GM12874 (cell line): ENCODE measurements around the gene MAMLD1.

Source experiments
- TF ChIP-seq, protein P1 (sequence below): IDR thresholded peaks from 2 replicates; pipeline ENCODE4 v1.5.1; 2011; ENCODE audit warnings: low read depth, mild to moderate bottlenecking, control low read depth, low read length, moderate library complexity; ENCODE audit not compliant: insufficient read depth

Gene MAMLD1

DNA sequence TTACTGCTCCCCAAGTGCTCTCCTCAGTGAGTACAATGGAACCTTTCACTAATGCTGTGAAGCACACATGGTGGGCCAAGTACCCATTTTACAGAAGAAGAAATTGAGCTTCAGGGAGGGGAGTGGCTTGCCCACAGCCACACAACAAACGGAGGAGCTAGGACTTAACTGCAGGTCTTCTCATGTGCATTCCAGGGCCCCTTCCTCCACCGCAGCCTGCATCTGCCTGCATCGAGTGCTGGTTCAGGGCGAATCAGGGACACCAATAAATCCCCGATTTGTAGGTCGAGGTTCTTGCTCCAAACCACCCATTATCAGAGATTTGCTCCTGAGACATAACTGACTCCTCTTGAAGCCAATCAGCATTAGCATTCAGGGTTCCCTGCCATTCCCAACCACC is 100.9 kb downstream of the MAMLD1 start:
- TF ChIP-seq, protein P1, sequence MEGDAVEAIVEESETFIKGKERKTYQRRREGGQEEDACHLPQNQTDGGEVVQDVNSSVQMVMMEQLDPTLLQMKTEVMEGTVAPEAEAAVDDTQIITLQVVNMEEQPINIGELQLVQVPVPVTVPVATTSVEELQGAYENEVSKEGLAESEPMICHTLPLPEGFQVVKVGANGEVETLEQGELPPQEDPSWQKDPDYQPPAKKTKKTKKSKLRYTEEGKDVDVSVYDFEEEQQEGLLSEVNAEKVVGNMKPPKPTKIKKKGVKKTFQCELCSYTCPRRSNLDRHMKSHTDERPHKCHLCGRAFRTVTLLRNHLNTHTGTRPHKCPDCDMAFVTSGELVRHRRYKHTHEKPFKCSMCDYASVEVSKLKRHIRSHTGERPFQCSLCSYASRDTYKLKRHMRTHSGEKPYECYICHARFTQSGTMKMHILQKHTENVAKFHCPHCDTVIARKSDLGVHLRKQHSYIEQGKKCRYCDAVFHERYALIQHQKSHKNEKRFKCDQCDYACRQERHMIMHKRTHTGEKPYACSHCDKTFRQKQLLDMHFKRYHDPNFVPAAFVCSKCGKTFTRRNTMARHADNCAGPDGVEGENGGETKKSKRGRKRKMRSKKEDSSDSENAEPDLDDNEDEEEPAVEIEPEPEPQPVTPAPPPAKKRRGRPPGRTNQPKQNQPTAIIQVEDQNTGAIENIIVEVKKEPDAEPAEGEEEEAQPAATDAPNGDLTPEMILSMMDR: no peak

DNA sequence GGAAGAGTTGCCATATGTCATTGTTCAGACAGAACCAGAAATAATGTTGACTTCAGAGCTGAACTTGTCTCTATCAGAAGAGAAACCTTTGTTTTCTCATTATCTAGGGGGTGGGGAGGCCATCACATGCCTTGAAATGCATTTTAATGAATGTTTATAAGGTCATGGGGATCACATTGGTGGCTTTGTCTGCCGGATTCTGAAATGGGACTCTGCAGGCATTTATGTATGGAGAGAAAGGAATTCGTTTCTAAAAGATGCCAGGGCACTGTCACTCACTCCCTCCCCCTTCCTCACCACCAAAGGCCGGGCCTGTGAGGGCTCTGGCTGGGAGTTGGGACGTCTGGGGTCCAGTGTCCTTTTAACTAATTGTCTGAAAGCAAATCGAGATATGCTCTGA is 102.2 kb downstream of the MAMLD1 start:
- TF ChIP-seq, protein P1: no peak

DNA sequence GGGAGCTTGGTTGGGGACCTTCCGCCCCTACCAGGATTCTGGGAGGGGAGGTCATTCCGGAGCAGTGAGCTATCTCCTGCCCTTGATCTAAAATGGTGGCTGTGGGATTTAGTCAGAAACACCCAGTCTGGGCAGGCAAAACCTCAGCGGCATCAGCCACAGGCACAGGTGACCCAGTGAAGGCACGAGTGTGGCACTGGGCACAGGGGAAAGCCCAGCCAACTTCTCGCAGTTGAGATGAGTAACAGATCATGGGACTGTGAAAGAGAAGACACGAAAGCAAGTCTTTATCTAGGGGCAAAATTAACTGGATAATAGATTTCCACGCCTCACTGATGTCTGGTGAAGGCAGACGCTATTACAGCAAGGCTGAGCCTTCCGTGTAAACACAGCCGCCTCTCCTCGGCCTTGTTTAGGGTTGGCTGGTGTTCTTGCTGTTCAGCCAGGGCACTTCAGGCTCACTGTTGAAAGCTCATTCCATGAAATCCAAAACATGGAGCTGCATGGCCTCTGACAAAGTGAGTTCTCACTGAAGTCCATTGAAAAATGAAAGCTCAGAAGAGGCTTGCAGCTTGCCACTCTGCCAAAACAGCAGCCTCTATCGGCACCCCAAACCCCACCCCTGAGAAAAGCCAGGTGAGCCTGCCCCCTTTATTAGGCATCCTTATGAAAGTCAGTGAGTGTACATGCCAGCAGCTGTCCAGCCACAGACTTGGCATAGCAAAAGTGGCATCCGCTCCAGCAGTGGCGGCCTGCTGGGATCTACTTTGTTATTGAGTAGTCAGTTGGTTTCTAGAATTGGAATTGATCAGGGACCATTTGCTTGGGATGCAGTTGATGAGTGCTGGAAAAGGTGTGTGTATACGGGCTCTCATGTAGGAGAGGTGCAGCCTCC is 103.0 kb downstream of the MAMLD1 start:
- TF ChIP-seq, protein P1: no peak

DNA sequence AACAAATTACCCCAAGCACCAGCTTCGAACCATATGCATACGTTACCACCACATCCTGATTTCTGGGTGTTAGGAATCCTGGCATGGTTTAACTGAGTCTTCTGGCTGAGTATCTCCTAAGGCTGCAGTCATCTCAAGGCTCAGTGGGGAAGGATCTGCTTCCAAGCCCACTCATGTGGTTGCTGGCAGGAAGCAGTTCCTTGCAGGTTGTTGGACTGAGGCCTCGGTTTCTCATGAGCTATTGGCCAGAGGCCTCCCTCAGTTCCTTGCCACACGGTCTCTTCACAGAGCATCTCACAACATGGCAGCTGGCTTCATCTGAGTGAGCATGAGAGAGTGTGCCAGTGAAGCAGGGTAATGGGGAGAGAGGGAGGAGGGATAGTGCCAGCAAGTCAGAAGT is 109.2 kb downstream of the MAMLD1 start:
- TF ChIP-seq, protein P1: no peak

DNA sequence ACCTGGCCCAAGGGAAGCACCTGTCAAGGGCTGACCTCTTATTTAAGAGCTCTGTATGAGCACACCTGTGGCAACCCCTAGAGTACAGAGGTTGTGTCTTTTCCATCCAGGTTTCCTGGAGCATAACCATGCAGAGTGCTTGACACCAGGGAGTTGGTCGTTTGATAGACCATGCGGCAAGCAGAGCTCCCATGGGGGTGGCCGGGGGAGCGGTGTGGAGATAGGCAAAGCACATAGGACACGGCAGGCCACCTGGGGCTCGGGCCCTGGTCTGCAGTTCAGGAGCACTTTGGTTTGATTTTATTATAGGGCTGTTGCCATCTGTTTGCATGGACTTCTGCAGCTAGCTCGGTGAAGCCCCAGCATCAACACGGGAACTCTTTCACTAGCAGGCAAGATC is 110.3 kb downstream of the MAMLD1 start:
- TF ChIP-seq, protein P1: no peak

DNA sequence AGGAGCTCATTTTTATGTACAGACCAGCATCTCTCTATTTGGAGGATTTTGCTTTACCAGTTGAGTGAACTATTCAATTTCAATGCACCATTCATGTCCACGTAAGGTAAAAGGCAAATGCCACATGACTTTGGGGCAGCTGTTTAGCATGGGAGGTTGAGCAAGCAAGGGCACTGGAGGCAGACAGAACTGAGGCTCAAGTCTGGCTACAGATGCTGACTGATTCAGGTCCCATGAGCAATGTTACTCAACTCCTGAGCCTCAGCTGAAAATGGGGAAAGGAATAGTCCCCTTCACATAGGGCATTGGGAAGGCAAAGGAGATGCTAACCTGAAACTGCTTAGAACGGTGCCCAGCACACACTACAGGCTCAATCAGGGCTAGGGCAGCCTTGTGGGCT is 112.3 kb downstream of the MAMLD1 start:
- TF ChIP-seq, protein P1: no peak

DNA sequence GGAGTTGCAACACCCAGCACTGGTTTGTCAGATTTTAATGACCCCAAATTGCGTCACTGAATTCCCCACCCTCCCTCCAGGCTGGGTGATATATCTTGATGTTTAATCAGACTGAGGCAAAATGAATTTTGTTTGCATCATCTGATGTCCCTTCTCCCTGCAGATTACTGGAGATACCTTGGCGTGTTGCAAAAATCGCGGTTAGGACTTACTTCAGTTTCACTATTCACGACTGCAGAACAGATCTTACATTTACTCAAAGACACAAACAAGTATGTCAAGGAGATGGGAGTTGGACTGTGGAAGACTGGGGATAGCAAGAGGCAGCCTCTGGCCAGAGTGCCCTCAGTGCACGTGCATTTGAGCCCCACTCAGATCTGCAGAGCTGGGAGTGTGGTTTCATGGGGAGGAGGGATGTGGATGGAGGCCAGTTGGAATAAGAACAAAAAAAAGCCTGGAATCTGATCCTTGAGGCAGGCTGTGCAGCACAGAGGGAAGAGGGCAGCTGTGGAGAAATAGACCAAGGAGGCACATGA is 113.1 kb downstream of the MAMLD1 start:
- TF ChIP-seq, protein P1: no peak
